ENCODE results near the gene LRRC8D.

The LRRC8D gene

DNA sequence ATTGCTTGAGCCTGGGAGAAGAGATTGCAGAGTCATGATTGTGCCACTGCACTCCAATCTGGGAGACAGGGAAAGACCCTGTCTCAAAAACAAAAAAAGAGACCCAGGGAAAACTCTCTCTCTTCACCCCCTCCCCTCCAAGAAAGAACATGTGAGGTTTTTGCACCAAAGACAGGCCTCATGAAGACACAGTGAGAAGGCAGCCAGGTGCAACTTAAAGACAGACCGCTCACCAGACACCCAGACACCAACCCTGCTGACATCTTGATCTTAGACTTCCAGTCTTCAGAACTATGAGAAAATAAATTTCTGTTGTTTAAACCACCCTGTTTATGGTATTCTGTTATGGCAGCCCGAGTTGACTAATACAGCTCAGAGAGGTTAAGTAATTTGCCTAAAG is 13.3 kb upstream of the LRRC8D start:
- Histone ChIP-seq H3K4me1 (ENCODE audit: control insufficient read depth in 2 of 2, insufficient read depth in 1 of 2, low read depth in 1 of 2, low read length in 2 of 2) (peaks cover 9 to 13% of the 10 kb centered on the region in 2 donors), H3K27me3 (ENCODE audit: control insufficient read depth in 3 of 3, insufficient read depth in 3 of 3, low read depth in 1 of 3, low read length in 3 of 3) (no peaks in the 10 kb centered on the region), H4K91ac (ENCODE audit: low read depth, low read length, poor library complexity) (no peak overlapping the region), H3K23ac (ENCODE audit: low read depth, low read length, poor library complexity) (no peak overlapping the region), H2BK15ac (ENCODE audit: low read length) (no peak overlapping the region), H2AFZ (ENCODE audit: low read length) (no peak overlapping the region), H3K18ac (ENCODE audit: low read length) (no peak overlapping the region), H3K14ac (ENCODE audit: low read length) (no peak overlapping the region), H2AK5ac (ENCODE audit: low read depth, low read length) (no peak overlapping the region), H2BK12ac (ENCODE audit: low read length) (no peak overlapping the region), H2BK5ac (ENCODE audit: low read length) (no peak overlapping the region), H3K9me3 (replicated peaks in 1 of 2; ENCODE audit: control insufficient read depth in 2 of 2, insufficient read depth in 1 of 2, low read depth in 1 of 2, low read length in 2 of 2) (no peaks in the 10 kb centered on the region), H3K4me3 (ENCODE audit: low read length in 2 of 2) (no peak overlapping the region), H3K9ac (ENCODE audit: low read depth, low read length, poor library complexity) (no peak overlapping the region), H3K4ac (ENCODE audit: low read length) (no peak overlapping the region), H3K36me3 (replicated peaks in 1 of 2; ENCODE audit: control insufficient read depth in 2 of 2, insufficient read depth in 2 of 2, low read length in 2 of 2) (no peaks in the 10 kb centered on the region), H3K4me2 (ENCODE audit: insufficient read depth, low read length, poor library complexity, severe bottlenecking) (no peak overlapping the region), H2BK120ac (ENCODE audit: low read depth, low read length) (no peak overlapping the region), H4K8ac (ENCODE audit: low read depth, low read length) (no peak overlapping the region), H3K27ac (replicated peaks; ENCODE audit: low read length) (no peak overlapping the region), H3K79me1 (ENCODE audit: low read depth, low read length) (no peaks in the 10 kb centered on the region)
- no peak for DNase-seq (ENCODE audit: low spot score)
- no CpG with 5 or more reads among the region's 2 CpGs for WGBS, 2 donors (ENCODE audit: extremely low coverage in 2 of 2, insufficient read length in 2 of 2, insufficient replicate concordance in 1 of 2)

DNA sequence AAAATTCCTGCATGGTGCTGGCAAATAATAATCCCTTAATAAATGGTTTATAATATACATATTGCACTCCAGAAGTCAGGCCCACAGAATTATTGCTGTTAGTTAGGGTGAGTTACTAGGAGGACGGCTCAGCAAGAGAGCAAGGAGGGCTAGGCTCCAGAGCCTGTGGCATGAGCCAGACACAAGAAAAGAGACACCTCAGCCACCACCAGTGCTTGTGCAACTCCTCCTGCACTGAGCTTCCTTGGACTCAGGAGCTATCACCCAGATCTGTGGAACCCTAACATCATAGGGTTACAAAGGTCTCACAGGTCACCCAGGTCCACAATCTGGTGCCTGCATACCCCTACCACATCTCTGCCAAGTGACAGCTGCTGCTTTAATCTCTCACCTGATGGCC is 12.8 kb upstream of the LRRC8D start:
- no peak overlapping the region for H3K4ac ChIP-seq (ENCODE audit: low read length)
- H2AK5ac ChIP-seq (ENCODE audit: low read depth, low read length), result no peak overlapping the region
- no peak overlapping the region for H3K23ac ChIP-seq (ENCODE audit: low read depth, low read length, poor library complexity)
- H3K9ac ChIP-seq (ENCODE audit: low read depth, low read length, poor library complexity), result no peak overlapping the region
- H3K27me3 ChIP-seq (ENCODE audit: control insufficient read depth in 3 of 3, insufficient read depth in 3 of 3, low read depth in 1 of 3, low read length in 3 of 3), result no peaks in the 10 kb centered on the region
- no peak overlapping the region for H3K14ac ChIP-seq (ENCODE audit: low read length)
- no CpG with 5 or more reads among the region's 1 CpG for WGBS, 2 donors (ENCODE audit: extremely low coverage in 2 of 2, insufficient read length in 2 of 2, insufficient replicate concordance in 1 of 2)
- H2AFZ ChIP-seq (ENCODE audit: low read length), result no peak overlapping the region
- no peak overlapping the region for H2BK15ac ChIP-seq (ENCODE audit: low read length)
- H2BK120ac ChIP-seq (ENCODE audit: low read depth, low read length), result no peak overlapping the region
- H4K8ac ChIP-seq (ENCODE audit: low read depth, low read length), result no peak overlapping the region
- no peak overlapping the region for H3K4me2 ChIP-seq (ENCODE audit: insufficient read depth, low read length, poor library complexity, severe bottlenecking)
- no peaks in the 10 kb centered on the region for H3K9me3 ChIP-seq (replicated peaks in 1 of 2; ENCODE audit: control insufficient read depth in 2 of 2, insufficient read depth in 1 of 2, low read depth in 1 of 2, low read length in 2 of 2)
- no peak overlapping the region for H3K27ac ChIP-seq (replicated peaks; ENCODE audit: low read length)
- H3K4me1 ChIP-seq (ENCODE audit: control insufficient read depth in 2 of 2, insufficient read depth in 1 of 2, low read depth in 1 of 2, low read length in 2 of 2), result peaks cover 9% of the 10 kb centered on the region in 2 donors
- peak overlapping the region; percentile 66 for H3K18ac ChIP-seq (ENCODE audit: low read length)
- H2BK5ac ChIP-seq (ENCODE audit: low read length), result no peak overlapping the region
- DNase-seq (ENCODE audit: low spot score), result no peak
- H3K4me3 ChIP-seq (ENCODE audit: low read length in 2 of 2), result no peak overlapping the region
- H2BK12ac ChIP-seq (ENCODE audit: low read length), result no peak overlapping the region
- no peaks in the 10 kb centered on the region for H3K79me1 ChIP-seq (ENCODE audit: low read depth, low read length)
- H3K36me3 ChIP-seq (replicated peaks in 1 of 2; ENCODE audit: control insufficient read depth in 2 of 2, insufficient read depth in 2 of 2, low read length in 2 of 2), result no peaks in the 10 kb centered on the region
- H4K91ac ChIP-seq (ENCODE audit: low read depth, low read length, poor library complexity), result no peak overlapping the region

GRCh38 chr1:89808441-89809117 is 12.3 kb upstream of the LRRC8D start:
- Histone ChIP-seq H3K4ac (ENCODE audit: low read length) (no peak overlapping the region), H2BK120ac (ENCODE audit: low read depth, low read length) (no peak overlapping the region), H3K23ac (ENCODE audit: low read depth, low read length, poor library complexity) (no peak overlapping the region), H2BK15ac (ENCODE audit: low read length) (no peak overlapping the region), H2BK5ac (ENCODE audit: low read length) (no peak overlapping the region), H3K14ac (ENCODE audit: low read length) (no peak overlapping the region), H3K9ac (ENCODE audit: low read depth, low read length, poor library complexity) (no peak overlapping the region), H3K27me3 (ENCODE audit: control insufficient read depth in 3 of 3, insufficient read depth in 3 of 3, low read depth in 1 of 3, low read length in 3 of 3) (no peaks in the 10 kb centered on the region), H3K9me3 (replicated peaks in 1 of 2; ENCODE audit: control insufficient read depth in 2 of 2, insufficient read depth in 1 of 2, low read depth in 1 of 2, low read length in 2 of 2) (no peaks in the 10 kb centered on the region), H3K27ac (replicated peaks; ENCODE audit: low read length) (no peak overlapping the region), H3K79me1 (ENCODE audit: low read depth, low read length) (no peaks in the 10 kb centered on the region), H3K4me2 (ENCODE audit: insufficient read depth, low read length, poor library complexity, severe bottlenecking) (no peak overlapping the region), H2AK5ac (ENCODE audit: low read depth, low read length) (no peak overlapping the region), H2AFZ (ENCODE audit: low read length) (no peak overlapping the region), H3K4me1 (ENCODE audit: control insufficient read depth in 2 of 2, insufficient read depth in 1 of 2, low read depth in 1 of 2, low read length in 2 of 2) (peaks cover 9% of the 10 kb centered on the region in 2 donors), H4K91ac (ENCODE audit: low read depth, low read length, poor library complexity) (no peak overlapping the region), H3K18ac (ENCODE audit: low read length) (no peak overlapping the region), H3K36me3 (replicated peaks in 1 of 2; ENCODE audit: control insufficient read depth in 2 of 2, insufficient read depth in 2 of 2, low read length in 2 of 2) (no peaks in the 10 kb centered on the region), H3K4me3 (ENCODE audit: low read length in 2 of 2) (no peak overlapping the region), H2BK12ac (ENCODE audit: low read length) (no peak overlapping the region), H4K8ac (ENCODE audit: low read depth, low read length) (no peak overlapping the region)
- DNase-seq (ENCODE audit: low spot score), result no peak
- WGBS, 2 donors (ENCODE audit: extremely low coverage in 2 of 2, insufficient read length in 2 of 2, insufficient replicate concordance in 1 of 2), result no CpG with 5 or more reads among the region's 5 CpGs

GRCh38 chr1:89809556-89809955 is 11.3 kb upstream of the LRRC8D start:
- Histone ChIP-seq H3K27me3 (ENCODE audit: control insufficient read depth in 3 of 3, insufficient read depth in 3 of 3, low read depth in 1 of 3, low read length in 3 of 3) (no peaks in the 10 kb centered on the region), H2BK15ac (ENCODE audit: low read length) (no peak overlapping the region), H3K14ac (ENCODE audit: low read length) (no peak overlapping the region), H2BK5ac (ENCODE audit: low read length) (no peak overlapping the region), H3K79me1 (ENCODE audit: low read depth, low read length) (no peaks in the 10 kb centered on the region), H3K4me1 (ENCODE audit: control insufficient read depth in 2 of 2, insufficient read depth in 1 of 2, low read depth in 1 of 2, low read length in 2 of 2) (peaks cover 9% of the 10 kb centered on the region in 2 donors), H2AFZ (ENCODE audit: low read length) (no peak overlapping the region), H2BK120ac (ENCODE audit: low read depth, low read length) (no peak overlapping the region), H3K4me2 (ENCODE audit: insufficient read depth, low read length, poor library complexity, severe bottlenecking) (no peak overlapping the region), H3K9ac (ENCODE audit: low read depth, low read length, poor library complexity) (no peak overlapping the region), H3K36me3 (replicated peaks in 1 of 2; ENCODE audit: control insufficient read depth in 2 of 2, insufficient read depth in 2 of 2, low read length in 2 of 2) (no peaks in the 10 kb centered on the region), H4K91ac (ENCODE audit: low read depth, low read length, poor library complexity) (no peak overlapping the region), H2AK5ac (ENCODE audit: low read depth, low read length) (no peak overlapping the region), H3K27ac (replicated peaks; ENCODE audit: low read length) (no peak overlapping the region), H3K4me3 (ENCODE audit: low read length in 2 of 2) (no peak overlapping the region), H3K18ac (ENCODE audit: low read length) (no peak overlapping the region), H3K23ac (ENCODE audit: low read depth, low read length, poor library complexity) (no peak overlapping the region), H3K9me3 (replicated peaks in 1 of 2; ENCODE audit: control insufficient read depth in 2 of 2, insufficient read depth in 1 of 2, low read depth in 1 of 2, low read length in 2 of 2) (no peaks in the 10 kb centered on the region), H4K8ac (ENCODE audit: low read depth, low read length) (no peak overlapping the region), H3K4ac (ENCODE audit: low read length) (no peak overlapping the region), H2BK12ac (ENCODE audit: low read length) (no peak overlapping the region)
- no CpG with 5 or more reads among the region's 3 CpGs for WGBS, 2 donors (ENCODE audit: extremely low coverage in 2 of 2, insufficient read length in 2 of 2, insufficient replicate concordance in 1 of 2)
- no peak for DNase-seq (ENCODE audit: low spot score)
